Ureter (tissue), 1 donor: ENCODE data around the gene CEND1. TPM values are rescaled to one million over a fixed set of nuclear protein-coding genes. Genes with fewer than 3 reads are reported as not detected.
A peak's percentile ranks its signal among the peaks of the same experiment; 100 is the strongest.

Source experiments
- DNase-seq: peaks from one replicate; pipeline ENCODE4 v3.0.0-alpha.2; 2020; ENCODE audit warnings: low spot score
- total RNA-seq: library from RNA; stranded (reverse); gene quantifications from one replicate; pipeline ENCODE4 v1.2.4, GENCODE V29; 2023
- donor health status: DM: yes; HTN: yes; CAD: no.

Gene CEND1
- total RNA-seq, 1 donor from 2014 or later, result 0.23 TPM

DNA sequence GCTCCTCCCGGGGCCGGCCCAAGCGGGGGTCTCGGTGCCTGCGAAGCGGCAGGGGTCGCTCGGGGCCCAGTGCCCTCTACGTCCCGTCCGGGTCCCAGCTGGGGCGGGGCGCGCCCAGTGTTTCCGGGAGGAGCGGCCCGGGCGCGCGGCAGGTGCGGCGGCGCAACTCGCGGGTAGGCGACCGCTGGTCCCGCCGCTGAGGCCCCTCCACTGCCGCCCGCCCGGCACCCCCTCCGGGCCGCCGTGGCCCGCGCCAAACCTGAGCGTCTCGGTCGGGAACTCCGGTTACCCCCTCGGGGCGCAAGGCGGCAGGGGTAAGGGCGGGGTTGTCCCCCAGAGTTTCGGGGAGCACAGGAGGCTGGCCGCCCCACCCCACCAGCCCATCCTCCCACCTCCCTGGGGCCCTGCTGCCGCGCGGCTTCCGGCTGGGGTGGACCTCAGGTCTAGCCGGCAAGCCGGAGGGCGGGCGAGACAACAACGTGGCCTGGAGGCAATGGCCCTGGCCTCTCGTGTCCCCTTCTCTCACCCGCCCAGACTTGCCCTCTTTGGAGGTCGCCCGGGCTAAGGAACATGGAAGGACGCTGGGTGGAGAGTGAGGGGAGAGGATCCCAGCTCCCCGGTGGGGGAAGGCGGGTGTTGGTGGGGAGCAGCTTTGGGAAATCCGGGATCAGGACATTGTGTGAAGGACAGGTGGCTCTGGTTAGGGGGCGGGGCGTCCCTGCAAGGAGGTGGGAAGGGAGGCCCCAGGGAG is 37.4 kb upstream of the CEND1 start:
- no peak for DNase-seq

GRCh38 chr11:826836-827145 is 36.9 kb upstream of the CEND1 start:
- DNase-seq, result no peak

DNA sequence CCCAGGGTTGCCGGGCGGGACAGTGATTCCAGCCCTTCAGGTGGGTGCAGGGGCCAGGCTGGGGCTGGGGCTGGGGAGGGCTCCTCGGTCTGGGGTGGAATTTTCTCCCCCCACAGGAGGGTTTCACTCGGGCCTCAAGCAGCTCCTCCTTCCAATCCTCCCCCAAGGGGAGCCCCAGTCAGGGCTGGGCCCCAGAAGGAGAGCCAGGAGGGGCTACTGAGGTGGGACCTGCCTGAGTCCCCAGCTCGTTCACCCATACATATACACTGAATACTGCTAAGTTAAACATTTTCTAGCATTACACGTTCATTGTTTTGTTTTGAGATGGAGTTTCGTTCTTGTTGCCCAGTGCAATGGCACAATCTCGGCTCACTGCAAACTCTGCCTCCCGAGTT is 36.3 kb upstream of the CEND1 start:
- no peak for DNase-seq

DNA sequence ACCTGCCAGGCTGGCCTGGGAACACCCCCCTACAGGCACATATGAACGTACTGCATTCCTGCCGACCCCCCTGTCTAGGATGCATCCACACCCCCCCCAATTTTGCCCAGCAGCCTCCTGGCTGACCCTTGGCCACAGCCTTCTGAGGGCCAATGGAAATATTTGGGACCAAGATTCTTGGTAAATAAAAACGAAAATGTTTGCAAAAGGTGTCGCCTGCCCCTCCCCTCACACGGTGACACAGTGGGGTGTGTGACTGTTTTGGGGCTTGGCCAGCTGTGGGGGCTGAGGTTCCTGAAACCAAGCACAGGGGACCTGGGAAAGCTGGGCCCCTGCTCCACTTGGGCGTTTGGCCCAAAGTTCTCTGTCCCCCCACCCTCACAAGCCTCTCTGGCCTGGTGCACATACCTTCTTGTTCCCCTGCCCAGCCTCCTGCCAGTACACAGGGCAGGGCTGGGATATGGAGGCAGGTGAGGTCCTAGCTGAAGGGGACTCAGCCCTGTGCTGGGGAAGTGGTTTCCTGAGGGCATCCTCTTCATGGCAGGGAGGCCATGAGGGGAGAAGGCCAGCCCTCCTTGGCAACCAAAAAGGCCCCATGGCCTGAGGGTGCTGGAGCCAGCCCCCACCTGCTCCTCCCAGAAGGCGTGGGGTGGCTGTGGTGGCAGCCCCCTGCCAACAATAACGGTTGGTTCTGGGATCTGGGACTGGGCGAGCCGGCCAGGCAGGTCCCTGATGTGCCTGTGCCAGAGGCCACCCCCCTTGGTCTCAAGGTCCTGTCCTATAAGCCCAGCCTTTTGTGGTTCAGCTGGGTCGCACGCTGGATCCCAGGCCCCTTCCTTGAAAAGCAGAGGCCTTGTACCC is 35.7 kb upstream of the CEND1 start:
- DNase-seq, result no peak

- DNase-seq, result no peak
Measured at GRCh38 chr11:824942-825341, 35.1 kb upstream of the CEND1 start.

- no peak for DNase-seq
Measured at GRCh38 chr11:824292-824880, 34.5 kb upstream of the CEND1 start.

GRCh38 chr11:823441-824291 is 33.8 kb upstream of the CEND1 start:
- DNase-seq, result no peak

- DNase-seq, result no peak
Measured at GRCh38 chr11:821512-822371, 31.9 kb upstream of the CEND1 start.

DNA sequence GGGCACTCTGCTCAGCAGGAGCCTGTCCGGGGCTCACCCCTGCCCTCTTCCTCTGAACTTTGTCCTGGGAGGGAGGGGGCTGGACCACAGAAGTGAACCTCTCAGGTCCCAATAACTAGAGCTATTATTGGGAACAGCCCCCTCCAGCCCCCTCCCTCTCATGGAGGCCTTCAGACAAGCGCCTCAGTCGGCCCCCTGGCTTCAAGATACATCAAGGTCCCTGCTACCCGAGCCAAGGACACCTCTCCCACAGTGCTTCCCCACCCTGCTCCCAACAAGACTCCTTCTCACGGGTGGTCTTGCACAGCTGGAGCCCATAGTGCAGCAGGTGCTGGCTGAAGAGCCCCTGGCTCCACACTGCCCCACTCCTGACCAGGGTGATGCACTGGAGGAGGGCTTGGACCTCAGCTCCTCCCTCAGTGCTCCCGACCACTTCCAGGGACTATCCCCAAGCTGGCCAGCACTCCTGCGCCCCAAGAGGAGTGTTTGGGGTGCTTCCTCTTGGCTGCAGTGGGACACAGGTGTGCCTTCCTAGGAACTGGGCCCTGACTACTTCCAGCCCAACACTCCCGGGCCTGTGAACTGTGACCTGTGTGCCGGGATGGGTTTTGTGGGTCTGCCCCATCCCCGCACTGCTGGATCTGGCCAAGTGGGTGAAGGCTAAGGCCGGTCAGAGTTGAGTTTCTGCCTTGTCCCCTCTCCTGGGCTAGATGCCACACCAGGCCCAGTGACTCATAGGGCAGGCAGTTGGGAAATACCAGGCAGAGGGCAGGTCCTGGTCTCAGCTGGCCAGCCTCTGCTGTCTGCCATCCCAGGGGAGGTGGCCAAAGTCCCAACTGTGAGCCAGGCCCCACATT is 31.0 kb upstream of the CEND1 start:
- DNase-seq, result no peak

- peak; percentile 93 for DNase-seq
Measured at GRCh38 chr11:819943-820649, 30.2 kb upstream of the CEND1 start.

- peak; percentile 95 for DNase-seq
Measured at GRCh38 chr11:819129-819931, 29.4 kb upstream of the CEND1 start.

DNA sequence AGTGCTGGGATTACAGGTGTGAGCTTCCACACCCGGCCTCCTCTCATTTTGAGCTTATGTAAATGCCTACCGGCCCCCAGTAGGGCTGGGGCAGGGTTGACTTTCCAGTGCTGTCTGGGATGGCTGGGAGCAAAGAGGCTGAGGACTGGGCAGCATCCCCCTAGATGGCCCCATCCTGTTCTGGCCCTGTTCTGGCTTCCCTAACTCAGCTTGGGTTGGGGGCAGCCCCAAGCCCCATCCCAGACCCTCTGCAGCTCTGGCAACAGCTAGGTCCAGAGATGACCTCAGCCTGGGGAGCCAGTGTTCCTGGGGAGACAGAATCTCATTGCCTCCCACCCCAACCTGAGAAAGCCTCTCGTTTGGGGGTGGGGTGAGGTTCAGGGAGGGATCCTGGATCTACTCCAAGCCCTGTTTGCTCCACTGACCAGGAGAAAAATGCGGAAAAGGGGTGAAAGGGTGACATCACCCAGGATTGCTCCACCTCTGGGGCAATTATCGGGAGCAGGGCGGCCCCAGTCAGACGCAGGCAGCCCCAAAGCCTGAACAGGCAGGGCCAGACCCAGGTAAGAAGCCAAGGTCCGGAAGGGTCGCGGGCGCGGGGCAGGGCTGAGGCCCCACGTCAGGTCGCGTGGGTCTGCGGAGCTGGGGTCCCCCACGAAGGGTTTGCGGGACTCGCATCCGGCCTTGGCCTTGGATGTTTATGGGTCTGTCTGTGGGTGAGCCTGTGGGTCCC is 28.7 kb upstream of the CEND1 start, which contains the start of gene PNPLA2:
PNPLA2 (plus strand) TSS at position 519 of the 733 bp plus-strand sequence. CDS start 805 bp downstream, outside the sequence.
- peak; percentile 84 for DNase-seq

DNA sequence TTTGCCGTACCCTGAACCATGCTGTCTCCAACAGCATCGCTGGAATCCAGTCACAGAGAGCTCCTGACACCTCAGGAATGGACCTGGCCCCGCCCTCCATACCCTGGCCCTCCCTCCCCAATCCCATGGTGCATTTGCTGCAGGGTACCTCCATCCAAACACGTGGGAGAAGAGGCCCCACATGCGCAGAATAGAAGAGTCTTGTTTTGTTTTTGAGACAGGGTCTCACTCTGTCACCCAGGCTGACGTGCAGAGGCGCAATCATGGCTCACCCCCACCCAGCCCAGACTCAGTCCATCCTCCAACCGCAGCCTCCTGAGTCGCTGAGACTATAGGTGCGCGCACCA is 26.5 kb upstream of the CEND1 start:
- DNase-seq, result no peak

- no peak for DNase-seq
Measured at GRCh38 chr11:815675-816432, 26.0 kb upstream of the CEND1 start.

DNA sequence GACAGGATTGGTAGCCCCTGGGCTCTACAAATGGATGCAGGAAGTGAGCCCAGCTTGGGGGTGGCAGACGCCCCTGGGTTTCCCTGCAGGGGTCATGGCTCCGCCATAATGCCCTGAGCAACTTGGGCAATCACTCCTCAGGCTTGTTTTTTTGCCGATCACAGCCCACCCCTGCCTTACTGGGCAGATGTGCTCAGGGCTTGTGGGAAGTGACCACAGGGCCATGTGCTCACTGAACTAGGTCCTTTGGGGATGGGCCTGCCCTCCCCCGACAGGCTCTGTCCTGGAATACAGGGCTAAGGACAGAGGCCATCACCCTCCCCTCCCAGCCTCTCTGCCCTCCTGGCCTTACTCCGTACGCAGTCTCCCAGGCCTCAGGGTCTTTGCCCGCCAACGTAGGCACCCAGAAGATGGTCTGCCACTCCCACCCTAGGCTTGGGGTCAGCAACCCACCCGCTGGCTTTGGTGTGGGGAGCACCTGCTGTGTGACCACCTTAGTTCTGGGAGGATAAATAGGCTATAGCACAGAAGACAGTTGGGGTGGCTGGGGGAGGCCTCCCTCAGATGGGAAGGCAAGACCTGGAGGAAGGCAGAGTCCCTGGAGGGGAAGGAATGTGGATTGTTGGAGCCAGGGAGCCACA is 23.7 kb upstream of the CEND1 start:
- DNase-seq, result no peak

- no peak for DNase-seq
Measured at GRCh38 chr11:813072-813455, 23.2 kb upstream of the CEND1 start.

- DNase-seq, result no peak
Measured at GRCh38 chr11:812390-812789, 22.5 kb upstream of the CEND1 start.
